HG02884 (cell line): ENCODE measurements around the gene PSMA6.
A peak's percentile ranks its signal among the peaks of the same experiment; 100 is the strongest.
"Not testable (repeated sequence)": the region's sequence is repeated elsewhere in the genome, so short reads cannot be mapped to it uniquely, and the experiment has no call there.

ENCODE experiments used
- ATAC-seq: cut with Tn5 transposase; IDR thresholded peaks from one replicate; pipeline ENCODE4 v1.9.1; 2021; ENCODE audit warnings: mild to moderate bottlenecking, moderate library complexity; ENCODE audit not compliant: unreplicated experiment

Gene PSMA6

GRCh38 chr14:35292051-35292769 is at the start of gene PSMA6:
Gene PSMA6 (plus strand): TSS chr14:35292382. CDS start chr14:35292477, 95 bp downstream.
- ATAC-seq: peak; percentile 78

GRCh38 chr14:35242599-35243311 is 49.4 kb upstream of the PSMA6 start:
- no peak for ATAC-seq

- ATAC-seq: no peak
Measured at GRCh38 chr14:35243956-35244355, 48.2 kb upstream of the PSMA6 start.

GRCh38 chr14:35244542-35244941 is 47.6 kb upstream of the PSMA6 start:
- ATAC-seq: no peak

- no peak for ATAC-seq
Measured at GRCh38 chr14:35245051-35245450, 47.1 kb upstream of the PSMA6 start.

GRCh38 chr14:35247777-35248475 is 44.3 kb upstream of the PSMA6 start:
- peak; percentile 38 for ATAC-seq

GRCh38 chr14:35248476-35248788 is 43.8 kb upstream of the PSMA6 start:
- ATAC-seq: peak; percentile 57

- no peak for ATAC-seq
Measured at GRCh38 chr14:35250319-35250718, 41.9 kb upstream of the PSMA6 start.

- ATAC-seq: no peak
Measured at GRCh38 chr14:35252451-35252868, 39.7 kb upstream of the PSMA6 start.

GRCh38 chr14:35253056-35253455 is 39.1 kb upstream of the PSMA6 start:
- not testable (repeated sequence) for ATAC-seq

GRCh38 chr14:35254034-35254622 is 38.1 kb upstream of the PSMA6 start:
- ATAC-seq: not testable (repeated sequence)

- no peak for ATAC-seq
Measured at GRCh38 chr14:35254736-35255135, 37.4 kb upstream of the PSMA6 start.

- no peak for ATAC-seq
Measured at GRCh38 chr14:35255711-35256110, 36.5 kb upstream of the PSMA6 start.

- no peak for ATAC-seq
Measured at GRCh38 chr14:35257809-35258208, 34.4 kb upstream of the PSMA6 start.

- no peak for ATAC-seq
Measured at GRCh38 chr14:35258420-35258819, 33.8 kb upstream of the PSMA6 start.

GRCh38 chr14:35261774-35262173 is 30.4 kb upstream of the PSMA6 start:
- no peak for ATAC-seq

- ATAC-seq: no peak
Measured at GRCh38 chr14:35262436-35262835, 29.7 kb upstream of the PSMA6 start.

- ATAC-seq: no peak
Measured at GRCh38 chr14:35268946-35269345, 23.2 kb upstream of the PSMA6 start.

- ATAC-seq: no peak
Measured at GRCh38 chr14:35274805-35275204, 17.4 kb upstream of the PSMA6 start.

- no peak for ATAC-seq
Measured at GRCh38 chr14:35277179-35277578, 15.0 kb upstream of the PSMA6 start.

GRCh38 chr14:35279369-35279768 is 12.8 kb upstream of the PSMA6 start:
- ATAC-seq: no peak

GRCh38 chr14:35281341-35281740 is 10.8 kb upstream of the PSMA6 start:
- no peak for ATAC-seq
